Daoy (cell line): Measurements from ENCODE around the gene DYNLRB2. TPM values are rescaled to one million over a fixed set of nuclear protein-coding genes. Genes with fewer than 3 reads are reported as not detected.

Experiments
- DNase-seq: peaks from one replicate; pipeline ENCODE4 v3.0.0-alpha.2; 2015; ENCODE audit warnings: low read depth
- total RNA-seq: library from RNA; depleted of rRNA; stranded (reverse); fragments of >200 nt; shearing (Covaris generic); gene quantifications from 2 replicates; pipeline ENCODE4 v1.2.3, GENCODE V29; 2014; rRNA removed

Gene DYNLRB2
- total RNA-seq = not detected in 2 replicates

GRCh38 chr16:80540516-80541305 is at the start of gene DYNLRB2:
TSS of gene DYNLRB2 (plus strand) at chr16:80540993. CDS start at chr16:80541077, 84 bp downstream.
- peak; percentile 96 for DNase-seq

GRCh38 chr16:80500116-80500859 is 40.5 kb upstream of the DYNLRB2 start:
- DNase-seq = no peak

GRCh38 chr16:80500961-80501525 is 39.8 kb upstream of the DYNLRB2 start:
- DNase-seq = no peak

- no peak for DNase-seq
These were observed 37.7 kb upstream of the DYNLRB2 start for GRCh38 chr16:80503107-80503506.

GRCh38 chr16:80507538-80507937 is 33.3 kb upstream of the DYNLRB2 start:
- DNase-seq = no peak

GRCh38 chr16:80509872-80510271 is 30.9 kb upstream of the DYNLRB2 start:
- DNase-seq = peak; percentile 9

- DNase-seq = no peak
These were observed 28.8 kb upstream of the DYNLRB2 start for GRCh38 chr16:80511824-80512592.

GRCh38 chr16:80512593-80512853 is 28.3 kb upstream of the DYNLRB2 start:
- no peak for DNase-seq

- no peak for DNase-seq
These were observed 25.4 kb upstream of the DYNLRB2 start for GRCh38 chr16:80515374-80515773.

- no peak for DNase-seq
These were observed 22.9 kb upstream of the DYNLRB2 start for GRCh38 chr16:80517846-80518245.

GRCh38 chr16:80518436-80518835 is 22.4 kb upstream of the DYNLRB2 start:
- peak; percentile 16 for DNase-seq

- DNase-seq = no peak
These were observed 21.6 kb upstream of the DYNLRB2 start for GRCh38 chr16:80519189-80519588.

GRCh38 chr16:80525420-80525819 is 15.4 kb upstream of the DYNLRB2 start:
- no peak for DNase-seq

GRCh38 chr16:80526418-80527061 is 14.3 kb upstream of the DYNLRB2 start:
- DNase-seq = peak; percentile 61

- peak; percentile 61 for DNase-seq
These were observed 13.5 kb upstream of the DYNLRB2 start for GRCh38 chr16:80527297-80527696.

GRCh38 chr16:80530479-80530878 is 10.3 kb upstream of the DYNLRB2 start:
- DNase-seq = no peak

- no peak for DNase-seq
These were observed 4.6 kb upstream of the DYNLRB2 start for GRCh38 chr16:80536238-80536637.

- no peak for DNase-seq
These were observed 507 bp downstream of the DYNLRB2 start for GRCh38 chr16:80541306-80541694.

GRCh38 chr16:80543162-80543561 is 2.4 kb downstream of the DYNLRB2 start:
- no peak for DNase-seq

GRCh38 chr16:80544326-80544725 is 3.5 kb downstream of the DYNLRB2 start:
- no peak for DNase-seq

- DNase-seq = no peak
These were observed 5.5 kb downstream of the DYNLRB2 start for GRCh38 chr16:80546249-80546648.

GRCh38 chr16:80547145-80547544 is 6.4 kb downstream of the DYNLRB2 start:
- DNase-seq = no peak
